GM18507 (cell line): ENCODE data around the gene NEGR1.

Experiments
- DNase-seq: peaks from one replicate; pipeline ENCODE4 v3.0.0; 2011; ENCODE audit warnings: low read depth; ENCODE audit not compliant: insufficient read length; ENCODE audit errors: extremely low spot score
- FAIRE-seq: peaks from 2 replicates; lab custom pipeline; 2011; peaks lifted over from hg19 to GRCh38; lab: Jason Lieb, UNC

NEGR1 gene

DNA sequence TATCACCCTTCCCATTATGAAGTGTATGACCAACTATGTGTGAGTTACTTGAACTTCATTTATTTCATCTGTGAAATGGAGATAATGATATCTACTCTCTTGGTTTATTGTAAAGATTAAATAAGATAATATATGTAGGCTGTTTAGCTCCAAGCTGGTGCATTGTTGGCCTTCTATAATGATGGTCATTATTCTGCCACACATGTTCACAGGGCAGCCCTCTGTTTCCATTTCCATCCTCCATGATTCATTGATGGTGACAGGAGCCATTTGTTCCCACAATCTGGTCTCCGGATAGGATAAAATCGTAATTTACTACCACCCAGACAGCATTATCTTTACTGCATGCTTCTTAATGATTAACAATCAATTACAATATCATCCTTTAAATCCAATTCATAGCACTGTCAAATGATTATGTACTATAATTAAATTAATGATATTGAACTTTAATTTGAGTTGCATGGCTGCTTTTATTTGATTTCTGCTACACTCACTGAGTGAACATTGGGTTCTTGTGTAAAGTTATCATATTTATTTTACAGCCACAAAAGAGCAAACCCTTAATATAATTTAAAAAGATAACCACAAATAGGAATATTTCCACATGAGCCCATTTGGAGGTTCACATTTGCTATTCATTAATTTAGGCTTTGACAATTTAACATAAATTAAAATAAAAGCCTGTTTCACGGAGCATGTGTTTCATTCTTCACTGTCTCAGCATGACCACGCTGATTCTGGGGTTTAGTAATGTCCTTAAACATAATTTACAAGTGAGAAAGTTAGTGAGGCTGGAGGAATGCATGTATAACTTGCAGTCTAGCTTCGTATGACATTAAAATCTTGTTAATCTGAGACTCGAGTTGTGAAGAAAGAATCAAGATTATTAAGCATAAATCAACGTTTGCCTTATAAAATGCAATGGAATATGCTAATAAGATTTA, 605.1 kb downstream of the NEGR1 start:
- no peak for FAIRE-seq

DNA sequence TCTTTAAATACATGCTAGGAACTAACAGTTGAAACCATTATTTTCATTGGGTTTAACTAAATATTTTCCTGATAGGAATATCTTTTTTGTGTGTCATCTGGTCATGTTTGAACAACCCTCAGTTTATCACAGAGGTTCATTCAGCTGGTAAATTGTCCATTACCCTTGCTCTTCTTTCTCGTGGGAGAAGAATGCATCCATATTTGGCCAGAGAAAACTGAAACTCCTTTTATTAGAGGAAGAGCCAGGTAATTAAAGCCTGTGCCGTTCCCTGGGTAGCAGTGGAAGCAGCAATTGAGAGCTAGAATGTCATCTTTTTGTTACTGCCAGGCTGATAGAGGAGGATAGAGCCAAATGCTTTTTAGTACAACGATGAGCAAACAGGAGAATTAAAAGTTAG, 614.3 kb downstream of the NEGR1 start:
- DNase-seq (no peak), FAIRE-seq (no peak)

More for the DNA sequence above, 605.1 kb downstream of the NEGR1 start:
- no peak for DNase-seq

- FAIRE-seq: no peak
- DNase-seq: no peak
Measured at GRCh38 chr1:71667216-71667615, 615.1 kb downstream of the NEGR1 start.

- FAIRE-seq (no peak), DNase-seq (no peak)
Measured at GRCh38 chr1:71666609-71667008, 615.7 kb downstream of the NEGR1 start.

DNA sequence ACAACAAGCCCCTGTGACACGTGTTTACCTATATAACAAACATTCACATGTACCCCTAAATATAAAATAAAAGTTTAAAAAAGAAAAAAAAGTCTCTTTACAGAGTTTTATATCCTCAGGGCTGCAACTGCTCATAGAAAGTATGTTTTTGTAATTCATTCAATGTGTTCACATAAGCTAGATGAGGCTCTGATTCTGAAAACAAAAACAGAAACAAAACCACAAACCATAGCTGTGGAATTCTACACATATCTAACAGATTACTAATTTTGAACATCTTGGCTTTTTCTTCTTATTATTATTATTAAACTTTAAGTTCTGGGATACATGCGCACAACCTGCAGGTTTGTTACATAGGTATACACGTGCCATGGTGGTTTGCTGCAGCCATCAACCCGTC, 621.9 kb downstream of the NEGR1 start:
- DNase-seq: no peak
- no peak for FAIRE-seq

GRCh38 chr1:71657891-71658679, 624.3 kb downstream of the NEGR1 start:
- DNase-seq: no peak
- FAIRE-seq: no peak

GRCh38 chr1:71656902-71657301, 625.4 kb downstream of the NEGR1 start:
- FAIRE-seq: no peak

GRCh38 chr1:71655604-71656003, 626.7 kb downstream of the NEGR1 start:
- DNase-seq: no peak
- no peak for FAIRE-seq

More at GRCh38 chr1:71656902-71657301, 625.4 kb downstream of the NEGR1 start:
- DNase-seq: no peak

- no peak for FAIRE-seq
Measured at GRCh38 chr1:71653952-71654351, 628.4 kb downstream of the NEGR1 start.

DNA sequence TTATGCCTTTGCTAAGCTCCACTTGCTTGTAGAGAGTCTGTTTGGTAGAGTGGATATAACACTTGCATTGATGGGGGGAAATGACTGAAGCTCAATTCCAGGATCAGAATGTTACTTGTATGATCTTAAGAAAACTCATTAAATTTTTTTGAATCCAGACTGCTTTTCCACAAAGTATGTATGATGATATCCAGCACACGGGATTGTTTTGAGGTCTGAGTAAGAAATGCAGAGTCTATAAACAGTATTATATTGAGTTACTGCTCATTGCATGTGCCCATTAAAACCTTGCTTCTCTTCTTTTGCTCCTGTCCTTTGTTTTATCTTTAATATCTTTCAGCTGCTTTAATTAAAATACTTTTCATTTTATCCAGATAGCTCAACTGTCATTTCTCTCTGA, 631.1 kb downstream of the NEGR1 start:
- no peak for DNase-seq

More at GRCh38 chr1:71653952-71654351, 628.4 kb downstream of the NEGR1 start:
- no peak for DNase-seq

GRCh38 chr1:71650119-71650518, 632.2 kb downstream of the NEGR1 start:
- no peak for FAIRE-seq

More for the DNA sequence above, 631.1 kb downstream of the NEGR1 start:
- FAIRE-seq: no peak

DNA sequence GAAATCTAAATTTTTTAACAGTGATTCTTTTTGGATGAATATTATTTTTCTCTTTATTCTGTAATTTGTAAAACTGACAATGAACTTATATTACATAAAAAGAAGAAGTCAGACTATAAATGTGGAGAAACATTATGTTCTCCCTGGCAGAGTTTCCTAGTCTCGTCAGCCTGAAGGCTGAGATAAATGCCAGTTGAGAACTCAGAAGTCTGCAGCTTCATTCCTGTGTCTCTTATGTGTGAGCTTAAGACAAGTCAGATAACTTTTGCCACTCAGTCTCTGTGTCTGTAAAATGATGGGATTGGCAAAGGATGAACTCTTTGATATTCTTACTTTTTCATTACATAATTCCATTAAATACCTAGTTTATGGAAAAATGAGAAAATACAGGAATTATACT, 632.7 kb downstream of the NEGR1 start:
- DNase-seq (no peak), FAIRE-seq (no peak)

More at GRCh38 chr1:71650119-71650518, 632.2 kb downstream of the NEGR1 start:
- DNase-seq: no peak

DNA sequence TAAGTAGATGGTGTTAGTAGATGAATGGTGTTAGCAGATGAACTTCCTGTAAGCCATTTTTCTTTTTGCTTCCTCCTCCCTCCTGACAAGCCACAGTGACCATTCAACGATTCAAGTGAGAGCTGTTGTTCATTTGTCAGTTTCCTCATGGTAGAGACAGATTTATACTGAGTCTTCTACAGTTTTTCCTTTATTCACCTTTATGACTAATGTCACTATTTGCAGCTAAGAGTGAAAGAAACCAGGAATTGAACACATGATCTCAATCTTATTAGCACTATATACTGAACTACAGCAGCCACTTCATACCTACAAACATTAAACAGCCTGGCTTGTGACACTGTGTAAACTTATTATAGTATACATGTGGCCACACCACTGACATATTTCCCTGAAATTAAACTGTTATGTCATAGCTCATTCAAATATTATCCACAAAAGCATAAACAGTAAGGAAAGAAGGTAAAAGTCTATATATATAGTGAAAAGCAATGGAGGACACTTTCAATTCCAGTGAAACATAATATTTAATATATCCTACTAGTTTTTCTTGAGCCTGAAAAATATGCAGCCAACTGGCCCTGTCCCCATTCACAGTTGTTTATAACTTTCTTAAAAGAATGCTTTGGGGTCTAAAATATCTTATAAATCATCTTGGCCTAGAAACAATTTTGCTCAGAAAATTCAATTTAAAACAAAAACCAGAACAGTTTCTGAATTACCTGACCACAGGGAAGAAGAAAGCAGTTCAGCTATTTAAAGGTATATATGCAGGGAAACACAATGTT, 634.6 kb downstream of the NEGR1 start:
- FAIRE-seq (no peak), DNase-seq (no peak)

DNA sequence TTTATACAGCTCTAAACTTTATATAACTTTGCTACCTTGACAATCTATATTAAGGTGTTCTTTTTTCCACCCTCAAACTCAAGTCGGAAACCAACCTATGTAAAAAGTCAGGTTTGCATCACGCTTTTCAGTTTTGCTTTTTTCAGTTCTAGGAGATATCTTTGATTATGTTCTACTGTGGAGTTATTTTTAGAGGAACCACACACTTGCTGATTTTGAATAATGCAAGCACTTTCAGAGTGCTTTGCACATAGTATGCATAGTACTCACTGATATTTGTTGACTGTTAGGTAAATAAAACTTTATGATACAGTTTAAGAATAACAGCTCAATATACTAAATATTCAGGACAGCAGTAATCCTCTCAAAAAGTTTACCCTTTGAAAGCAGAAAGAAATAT, 637.3 kb downstream of the NEGR1 start:
- FAIRE-seq (no peak), DNase-seq (no peak)

DNA sequence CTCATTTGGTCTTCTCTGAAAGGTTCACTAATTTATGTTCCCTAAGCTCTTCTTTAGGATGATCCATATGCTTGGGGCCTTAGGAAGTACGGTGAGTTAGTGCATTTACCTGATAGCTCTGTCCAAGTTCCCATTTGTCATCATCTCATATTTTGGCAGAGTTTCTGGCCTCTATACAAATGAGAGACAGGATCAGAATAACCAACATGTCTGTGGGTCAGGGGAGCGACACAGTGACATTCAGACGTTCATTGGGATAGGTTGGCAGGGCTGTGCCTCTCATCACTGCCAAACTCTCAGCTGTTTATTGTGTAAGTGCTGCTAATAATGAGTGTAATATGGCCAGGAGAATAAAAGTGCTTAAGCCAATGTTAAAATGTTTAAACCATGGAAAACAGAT, 640.4 kb downstream of the NEGR1 start:
- no peak for FAIRE-seq

DNA sequence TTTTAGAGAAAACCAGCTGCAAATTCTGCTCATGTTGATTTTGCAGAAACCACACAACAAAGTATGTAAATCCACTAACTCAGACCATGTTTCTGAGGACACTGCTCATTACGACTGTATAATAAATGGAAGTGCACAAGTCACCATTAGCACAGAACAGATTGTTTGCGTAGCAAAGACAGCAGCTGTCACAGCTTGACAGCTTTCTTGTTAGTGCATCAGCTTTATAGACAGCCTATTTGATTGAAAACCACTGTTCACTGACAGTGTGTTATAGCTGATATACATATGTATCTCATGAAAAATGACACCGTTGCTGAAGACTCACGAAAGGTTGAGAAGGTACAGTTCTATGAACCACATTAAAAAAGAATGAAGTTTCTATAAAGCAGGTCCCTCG, 641.3 kb downstream of the NEGR1 start:
- no peak for FAIRE-seq
- DNase-seq: no peak

More for the DNA sequence above, 640.4 kb downstream of the NEGR1 start:
- DNase-seq: no peak

GRCh38 chr1:71640116-71640515, 642.2 kb downstream of the NEGR1 start:
- no peak for DNase-seq
- FAIRE-seq: no peak

GRCh38 chr1:71638081-71638766, 644.1 kb downstream of the NEGR1 start:
- no peak for FAIRE-seq
- DNase-seq: no peak

DNA sequence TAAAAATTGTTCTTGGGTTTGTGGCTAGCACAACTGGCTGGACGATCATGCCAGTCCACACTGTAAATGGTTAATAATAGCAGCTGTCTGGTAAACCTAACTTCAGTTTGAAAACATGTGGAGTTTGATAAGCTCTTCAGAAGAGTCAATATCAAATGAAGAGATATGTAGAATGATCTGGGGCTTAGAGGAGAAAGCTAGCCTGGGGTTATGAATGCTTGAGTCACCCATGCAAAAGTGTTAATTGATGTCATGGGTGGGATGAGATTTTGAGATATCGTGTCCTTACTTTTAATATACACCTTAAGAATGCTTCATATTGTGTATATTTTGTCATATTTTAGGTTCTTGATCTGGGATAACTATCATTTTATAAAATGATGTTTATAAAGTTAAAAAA, 646.8 kb downstream of the NEGR1 start:
- DNase-seq: no peak
- FAIRE-seq: no peak
